HS-27A (cell line): ENCODE results near the gene PFDN5.

Experiments used
- DNase-seq: peaks from one replicate; pipeline ENCODE4 v3.0.0-alpha.2; 2012; ENCODE audit warnings: low read depth, missing footprints

PFDN5 gene

GRCh38 chr12:53295070-53295890 is at the start of gene PFDN5:
PFDN5 (plus strand) TSS chr12:53295542; CDS start chr12:53295568, 26 bp downstream.
- DNase-seq = peak; percentile 73

GRCh38 chr12:53251477-53252348 is 43.6 kb upstream of the PFDN5 start:
- no peak for DNase-seq

- DNase-seq = no peak
Observed at GRCh38 chr12:53252349-53252916, 42.9 kb upstream of the PFDN5 start.

GRCh38 chr12:53253298-53253697 is 42.0 kb upstream of the PFDN5 start:
- DNase-seq = no peak

- DNase-seq = no peak
Observed at GRCh38 chr12:53254816-53255545, 40.4 kb upstream of the PFDN5 start.

- DNase-seq = no peak
Observed at GRCh38 chr12:53255996-53256395, 39.3 kb upstream of the PFDN5 start.

- no peak for DNase-seq
Observed at GRCh38 chr12:53258541-53259539, 36.5 kb upstream of the PFDN5 start.

GRCh38 chr12:53259891-53260290 is 35.5 kb upstream of the PFDN5 start:
- DNase-seq = no peak

GRCh38 chr12:53265783-53266182 is 29.6 kb upstream of the PFDN5 start:
- no peak for DNase-seq

GRCh38 chr12:53267306-53267998 is 27.9 kb upstream of the PFDN5 start:
- DNase-seq = no peak

GRCh38 chr12:53267999-53268629 is 27.2 kb upstream of the PFDN5 start, which contains the start of gene ESPL1:
ESPL1 (plus strand) TSS chr12:53268299; CDS start chr12:53268767, 468 bp downstream.
- DNase-seq = peak; percentile 54

GRCh38 chr12:53268630-53269562 is 26.4 kb upstream of the PFDN5 start:
- DNase-seq = no peak

GRCh38 chr12:53274445-53274844 is 20.9 kb upstream of the PFDN5 start:
- DNase-seq = no peak

- no peak for DNase-seq
Observed at GRCh38 chr12:53276511-53276910, 18.8 kb upstream of the PFDN5 start.

GRCh38 chr12:53277981-53278380 is 17.4 kb upstream of the PFDN5 start:
- no peak for DNase-seq

- no peak for DNase-seq
Observed at GRCh38 chr12:53279283-53279869, 16.0 kb upstream of the PFDN5 start.

- DNase-seq = no peak
Observed at GRCh38 chr12:53279888-53280498, 15.3 kb upstream of the PFDN5 start.
